GM23338 (cell line): Measurements from ENCODE around the gene KLHL41. TPM values are rescaled to one million over a fixed set of nuclear protein-coding genes. Genes with fewer than 3 reads are reported as not detected.

Experiments
- polyA plus RNA-seq: library from polyadenylated mRNA; unstranded; fragments of >200 nt; fragmentation: Nextera tagmentation; extraction: Ambion mirVana; gene quantifications from 2 replicates; pipeline ENCODE4 v1.2.1, GENCODE V29; 2016
- total RNA-seq: library from RNA; depleted of rRNA; stranded (reverse); fragments of >200 nt; shearing (Covaris generic); gene quantifications from 2 replicates; pipeline ENCODE4 v1.2.3, GENCODE V29; 2014; rRNA removed

The KLHL41 gene
- total and polyA plus RNA-seq, 2 experiments from 2014 or later = not detected

Other genes starting within 250 kb of the KLHL41 start
- gene LRP2, start 147.2 kb upstream of the KLHL41 start, total RNA-seq = 1.9 and 2.7 TPM in 2 replicates
- 0.49 and 0.68 TPM in 2 replicates for gene LRP2, start 147.2 kb upstream of the KLHL41 start, polyA plus RNA-seq
- gene BBS5, start 30.2 kb upstream of the KLHL41 start, total RNA-seq = 0.10 and 0.35 TPM in 2 replicates
- 0.36 and 0.40 TPM in 2 replicates for gene BBS5, start 30.2 kb upstream of the KLHL41 start, polyA plus RNA-seq
- gene FASTKD1, start 64.2 kb downstream of the KLHL41 start, total RNA-seq = 49.0 and 74.8 TPM in 2 replicates
- 53.3 and 65.5 TPM in 2 replicates for gene FASTKD1, start 64.2 kb downstream of the KLHL41 start, polyA plus RNA-seq
- gene PPIG, start 74.6 kb downstream of the KLHL41 start, total RNA-seq = 38.8 and 40.7 TPM in 2 replicates
- 117 and 157 TPM in 2 replicates for gene PPIG, start 74.6 kb downstream of the KLHL41 start, polyA plus RNA-seq
- 0.08 TPM in 1 of 2 replicates, not detected in the other for gene CFAP210, start 184.7 kb downstream of the KLHL41 start, total RNA-seq
- gene CFAP210, start 184.7 kb downstream of the KLHL41 start, polyA plus RNA-seq = 2.9 and 3.7 TPM in 2 replicates
- gene PHOSPHO2, start 184.8 kb downstream of the KLHL41 start, total RNA-seq = 8.3 and 12.2 TPM in 2 replicates
- gene PHOSPHO2, start 184.8 kb downstream of the KLHL41 start, polyA plus RNA-seq = 6.6 and 8.7 TPM in 2 replicates
- 46.5 and 50.5 TPM in 2 replicates for gene KLHL23, start 224.1 kb downstream of the KLHL41 start, total RNA-seq
- gene KLHL23, start 224.1 kb downstream of the KLHL41 start, polyA plus RNA-seq = 36.9 and 37.5 TPM in 2 replicates